ENCODE results near the gene CFAP410.
"Not testable (repeated sequence)": the region's sequence is repeated elsewhere in the genome, so short reads cannot be mapped to it uniquely, and the experiment has no call there.

CFAP410 gene

GRCh38 chr21:44361903-44362302, 22.7 kb upstream of the CFAP410 start:
- not testable (repeated sequence) for H3K27ac ChIP-seq (ENCODE audit: low read depth, low read length); H3K4me3 ChIP-seq (ENCODE audit: low read length)

GRCh38 chr21:44360159-44360558, 21.0 kb upstream of the CFAP410 start:
- H2BK15ac ChIP-seq (replicated peaks; ENCODE audit: low read depth), result no peak overlapping the region
- H4K5ac ChIP-seq (ENCODE audit: low read length), result no peak overlapping the region
- H3K79me2 ChIP-seq (ENCODE audit: control insufficient read depth, insufficient read depth, low read length), result no peaks in the 10 kb centered on the region
- H3K79me1 ChIP-seq (ENCODE audit: low read length), result no peaks in the 10 kb centered on the region
- H3K4me2 ChIP-seq (ENCODE audit: low read length), result no peak overlapping the region
- no peak overlapping the region for H3K9ac ChIP-seq (ENCODE audit: low read length)
- H3K27ac ChIP-seq (ENCODE audit: low read depth, low read length), result no peak overlapping the region
- no CpG with 5 or more reads among the region's 8 CpGs for WGBS (ENCODE audit: extremely low coverage, insufficient coverage, low lambda C conversion rate)
- H3K4me1 ChIP-seq (ENCODE audit: control insufficient read depth, low read depth, low read length), result no peaks in the 10 kb centered on the region
- no peak overlapping the region for H3K56ac ChIP-seq (ENCODE audit: low read length)
- DNase-seq, result no peak
- no peaks in the 10 kb centered on the region for H3K27me3 ChIP-seq (ENCODE audit: insufficient read depth, low read length, poor library complexity)
- no peak overlapping the region for H4K8ac ChIP-seq (ENCODE audit: low read depth, low read length)
- H2BK5ac ChIP-seq (ENCODE audit: low read length), result no peak overlapping the region
- no peak overlapping the region for H2BK120ac ChIP-seq (ENCODE audit: low read depth, low read length)
- no peak overlapping the region for H3K4ac ChIP-seq (ENCODE audit: low read depth, low read length)
- no peak overlapping the region for H3K23ac ChIP-seq (ENCODE audit: low read length)
- H2AK5ac ChIP-seq (ENCODE audit: low read length), result no peak overlapping the region
- H3K4me3 ChIP-seq (ENCODE audit: low read length), result no peak overlapping the region
- H3K36me3 ChIP-seq (ENCODE audit: control insufficient read depth, insufficient read depth, low read length), result no peaks in the 10 kb centered on the region
- H3K18ac ChIP-seq (ENCODE audit: low read length), result no peak overlapping the region

More at GRCh38 chr21:44361903-44362302, 22.7 kb upstream of the CFAP410 start:
- H3K79me1 ChIP-seq (ENCODE audit: low read length); H3K36me3 ChIP-seq (ENCODE audit: control insufficient read depth, insufficient read depth, low read length); H2AK5ac ChIP-seq (ENCODE audit: low read length); H3K4ac ChIP-seq (ENCODE audit: low read depth, low read length); H3K79me2 ChIP-seq (ENCODE audit: control insufficient read depth, insufficient read depth, low read length); H3K4me1 ChIP-seq (ENCODE audit: control insufficient read depth, low read depth, low read length); H3K18ac ChIP-seq (ENCODE audit: low read length); H4K5ac ChIP-seq (ENCODE audit: low read length); DNase-seq; H2BK15ac ChIP-seq (replicated peaks; ENCODE audit: low read depth); H3K56ac ChIP-seq (ENCODE audit: low read length); H3K4me2 ChIP-seq (ENCODE audit: low read length); H3K23ac ChIP-seq (ENCODE audit: low read length); H2BK120ac ChIP-seq (ENCODE audit: low read depth, low read length); H4K8ac ChIP-seq (ENCODE audit: low read depth, low read length); H3K9ac ChIP-seq (ENCODE audit: low read length); H2BK5ac ChIP-seq (ENCODE audit: low read length); H3K27me3 ChIP-seq (ENCODE audit: insufficient read depth, low read length, poor library complexity): not testable (repeated sequence)
- WGBS (ENCODE audit: extremely low coverage, insufficient coverage, low lambda C conversion rate), result no CpG with 5 or more reads among the region's 5 CpGs

GRCh38 chr21:44359396-44359795, 20.2 kb upstream of the CFAP410 start:
- Histone ChIP-seq H3K4me1 (ENCODE audit: control insufficient read depth, low read depth, low read length) (no peaks in the 10 kb centered on the region), H3K56ac (ENCODE audit: low read length) (no peak overlapping the region), H3K27me3 (ENCODE audit: insufficient read depth, low read length, poor library complexity) (no peaks in the 10 kb centered on the region), H2BK15ac (replicated peaks; ENCODE audit: low read depth) (no peak overlapping the region), H3K9ac (ENCODE audit: low read length) (no peak overlapping the region), H3K4me2 (ENCODE audit: low read length) (no peak overlapping the region), H2AK5ac (ENCODE audit: low read length) (no peak overlapping the region), H3K27ac (ENCODE audit: low read depth, low read length) (no peak overlapping the region), H2BK120ac (ENCODE audit: low read depth, low read length) (no peak overlapping the region), H2BK5ac (ENCODE audit: low read length) (no peak overlapping the region), H3K18ac (ENCODE audit: low read length) (no peak overlapping the region), H3K4ac (ENCODE audit: low read depth, low read length) (no peak overlapping the region), H4K8ac (ENCODE audit: low read depth, low read length) (no peak overlapping the region), H3K36me3 (ENCODE audit: control insufficient read depth, insufficient read depth, low read length) (no peaks in the 10 kb centered on the region), H3K4me3 (ENCODE audit: low read length) (no peak overlapping the region), H3K79me2 (ENCODE audit: control insufficient read depth, insufficient read depth, low read length) (no peaks in the 10 kb centered on the region), H3K79me1 (ENCODE audit: low read length) (no peaks in the 10 kb centered on the region), H4K5ac (ENCODE audit: low read length) (no peak overlapping the region), H3K23ac (ENCODE audit: low read length) (no peak overlapping the region)
- no peak for DNase-seq
- no CpG with 5 or more reads among the region's 8 CpGs for WGBS (ENCODE audit: extremely low coverage, insufficient coverage, low lambda C conversion rate)

- H3K4me2 ChIP-seq (ENCODE audit: low read length), result no peak overlapping the region
- H2AK5ac ChIP-seq (ENCODE audit: low read length), result no peak overlapping the region
- no peak overlapping the region for H2BK5ac ChIP-seq (ENCODE audit: low read length)
- H3K56ac ChIP-seq (ENCODE audit: low read length), result no peak overlapping the region
- no peaks in the 10 kb centered on the region for H3K4me1 ChIP-seq (ENCODE audit: control insufficient read depth, low read depth, low read length)
- DNase-seq, result no peak
- H3K36me3 ChIP-seq (ENCODE audit: control insufficient read depth, insufficient read depth, low read length), result no peaks in the 10 kb centered on the region
- H3K4me3 ChIP-seq (ENCODE audit: low read length), result no peak overlapping the region
- H2BK120ac ChIP-seq (ENCODE audit: low read depth, low read length), result no peak overlapping the region
- WGBS (ENCODE audit: extremely low coverage, insufficient coverage, low lambda C conversion rate), result no CpG with 5 or more reads among the region's 21 CpGs
- no peak overlapping the region for H3K9ac ChIP-seq (ENCODE audit: low read length)
- H4K8ac ChIP-seq (ENCODE audit: low read depth, low read length), result no peak overlapping the region
- H3K4ac ChIP-seq (ENCODE audit: low read depth, low read length), result no peak overlapping the region
- H3K79me1 ChIP-seq (ENCODE audit: low read length), result no peaks in the 10 kb centered on the region
- H3K18ac ChIP-seq (ENCODE audit: low read length), result no peak overlapping the region
- H3K79me2 ChIP-seq (ENCODE audit: control insufficient read depth, insufficient read depth, low read length), result no peaks in the 10 kb centered on the region
- no peaks in the 10 kb centered on the region for H3K27me3 ChIP-seq (ENCODE audit: insufficient read depth, low read length, poor library complexity)
- no peak overlapping the region for H3K23ac ChIP-seq (ENCODE audit: low read length)
- no peak overlapping the region for H3K27ac ChIP-seq (ENCODE audit: low read depth, low read length)
- H4K5ac ChIP-seq (ENCODE audit: low read length), result no peak overlapping the region
- H2BK15ac ChIP-seq (replicated peaks; ENCODE audit: low read depth), result no peak overlapping the region
Measured at GRCh38 chr21:44357064-44357837, 18.1 kb upstream of the CFAP410 start.

GRCh38 chr21:44356636-44357035, 17.4 kb upstream of the CFAP410 start:
- no peak overlapping the region for H3K9ac ChIP-seq (ENCODE audit: low read length)
- no peak overlapping the region for H2AK5ac ChIP-seq (ENCODE audit: low read length)
- H3K23ac ChIP-seq (ENCODE audit: low read length), result no peak overlapping the region
- H2BK15ac ChIP-seq (replicated peaks; ENCODE audit: low read depth), result no peak overlapping the region
- no peaks in the 10 kb centered on the region for H3K27me3 ChIP-seq (ENCODE audit: insufficient read depth, low read length, poor library complexity)
- no peak overlapping the region for H2BK120ac ChIP-seq (ENCODE audit: low read depth, low read length)
- H3K4me3 ChIP-seq (ENCODE audit: low read length), result no peak overlapping the region
- H3K18ac ChIP-seq (ENCODE audit: low read length), result no peak overlapping the region
- H2BK5ac ChIP-seq (ENCODE audit: low read length), result no peak overlapping the region
- no peak overlapping the region for H3K4me2 ChIP-seq (ENCODE audit: low read length)
- H3K56ac ChIP-seq (ENCODE audit: low read length), result no peak overlapping the region
- no peak overlapping the region for H4K8ac ChIP-seq (ENCODE audit: low read depth, low read length)
- H3K79me1 ChIP-seq (ENCODE audit: low read length), result no peaks in the 10 kb centered on the region
- no CpG with 5 or more reads among the region's 6 CpGs for WGBS (ENCODE audit: extremely low coverage, insufficient coverage, low lambda C conversion rate)
- H3K4ac ChIP-seq (ENCODE audit: low read depth, low read length), result no peak overlapping the region
- no peaks in the 10 kb centered on the region for H3K79me2 ChIP-seq (ENCODE audit: control insufficient read depth, insufficient read depth, low read length)
- no peaks in the 10 kb centered on the region for H3K4me1 ChIP-seq (ENCODE audit: control insufficient read depth, low read depth, low read length)
- no peak for DNase-seq
- H3K27ac ChIP-seq (ENCODE audit: low read depth, low read length), result no peak overlapping the region
- H4K5ac ChIP-seq (ENCODE audit: low read length), result no peak overlapping the region
- no peaks in the 10 kb centered on the region for H3K36me3 ChIP-seq (ENCODE audit: control insufficient read depth, insufficient read depth, low read length)

GRCh38 chr21:44356160-44356559, 17.0 kb upstream of the CFAP410 start:
- Histone ChIP-seq H4K8ac (ENCODE audit: low read depth, low read length) (no peak overlapping the region), H2BK15ac (replicated peaks; ENCODE audit: low read depth) (no peak overlapping the region), H3K18ac (ENCODE audit: low read length) (no peak overlapping the region), H3K4me1 (ENCODE audit: control insufficient read depth, low read depth, low read length) (no peaks in the 10 kb centered on the region), H4K5ac (ENCODE audit: low read length) (no peak overlapping the region), H3K9ac (ENCODE audit: low read length) (no peak overlapping the region), H3K23ac (ENCODE audit: low read length) (no peak overlapping the region), H3K56ac (ENCODE audit: low read length) (no peak overlapping the region), H3K4ac (ENCODE audit: low read depth, low read length) (no peak overlapping the region), H3K27me3 (ENCODE audit: insufficient read depth, low read length, poor library complexity) (no peaks in the 10 kb centered on the region), H3K4me2 (ENCODE audit: low read length) (no peak overlapping the region), H3K79me2 (ENCODE audit: control insufficient read depth, insufficient read depth, low read length) (no peaks in the 10 kb centered on the region), H3K36me3 (ENCODE audit: control insufficient read depth, insufficient read depth, low read length) (no peaks in the 10 kb centered on the region), H2BK120ac (ENCODE audit: low read depth, low read length) (no peak overlapping the region), H2BK5ac (ENCODE audit: low read length) (no peak overlapping the region), H3K27ac (ENCODE audit: low read depth, low read length) (no peak overlapping the region), H3K79me1 (ENCODE audit: low read length) (no peaks in the 10 kb centered on the region), H3K4me3 (ENCODE audit: low read length) (no peak overlapping the region), H2AK5ac (ENCODE audit: low read length) (no peak overlapping the region)
- no peak for DNase-seq
- no CpG with 5 or more reads among the region's 11 CpGs for WGBS (ENCODE audit: extremely low coverage, insufficient coverage, low lambda C conversion rate)
